ENCODE measurements around the gene ANKRD22. TPM values are rescaled to one million over a fixed set of nuclear protein-coding genes. Genes with fewer than 3 reads are reported as not detected.

The ANKRD22 gene
- total RNA-seq, 1 donor from 2014 or later, result not detected

DNA sequence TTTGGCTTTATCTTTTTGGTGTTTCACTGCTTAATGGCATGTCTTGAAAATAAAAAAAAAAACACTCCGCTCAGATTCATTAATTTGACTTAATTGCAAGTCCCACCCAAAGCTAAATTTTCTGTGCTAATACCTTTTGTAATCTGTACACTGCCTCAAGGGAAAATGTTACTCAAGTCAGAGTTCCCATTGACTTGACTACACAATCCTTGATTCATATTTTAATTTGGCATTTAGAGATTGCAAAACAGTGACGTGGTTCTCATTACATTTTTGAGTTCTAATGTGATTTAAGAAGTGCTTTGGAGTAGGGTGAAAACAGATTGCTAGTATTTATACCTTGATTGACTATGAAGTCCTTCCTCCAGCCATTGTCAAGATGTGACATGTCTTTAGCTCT lies 70.4 kb downstream of the ANKRD22 start:
- no peak overlapping the region for H3K27ac Mint-ChIP-seq (ENCODE audit: unreplicated experiment)
- H3K9me3 Mint-ChIP-seq (ENCODE audit: low read depth), result no peaks in the 10 kb centered on the region
- DNase-seq (ENCODE audit: low spot score), result no peak
- peaks cover 20% of the 10 kb centered on the region for H3K27me3 Mint-ChIP-seq (ENCODE audit: low read depth)
- no peak overlapping the region for H3K4me3 Mint-ChIP-seq (ENCODE audit: unreplicated experiment)
- no peaks in the 10 kb centered on the region for H3K4me1 Mint-ChIP-seq (ENCODE audit: low read depth)
- TF ChIP-seq, protein P1, sequence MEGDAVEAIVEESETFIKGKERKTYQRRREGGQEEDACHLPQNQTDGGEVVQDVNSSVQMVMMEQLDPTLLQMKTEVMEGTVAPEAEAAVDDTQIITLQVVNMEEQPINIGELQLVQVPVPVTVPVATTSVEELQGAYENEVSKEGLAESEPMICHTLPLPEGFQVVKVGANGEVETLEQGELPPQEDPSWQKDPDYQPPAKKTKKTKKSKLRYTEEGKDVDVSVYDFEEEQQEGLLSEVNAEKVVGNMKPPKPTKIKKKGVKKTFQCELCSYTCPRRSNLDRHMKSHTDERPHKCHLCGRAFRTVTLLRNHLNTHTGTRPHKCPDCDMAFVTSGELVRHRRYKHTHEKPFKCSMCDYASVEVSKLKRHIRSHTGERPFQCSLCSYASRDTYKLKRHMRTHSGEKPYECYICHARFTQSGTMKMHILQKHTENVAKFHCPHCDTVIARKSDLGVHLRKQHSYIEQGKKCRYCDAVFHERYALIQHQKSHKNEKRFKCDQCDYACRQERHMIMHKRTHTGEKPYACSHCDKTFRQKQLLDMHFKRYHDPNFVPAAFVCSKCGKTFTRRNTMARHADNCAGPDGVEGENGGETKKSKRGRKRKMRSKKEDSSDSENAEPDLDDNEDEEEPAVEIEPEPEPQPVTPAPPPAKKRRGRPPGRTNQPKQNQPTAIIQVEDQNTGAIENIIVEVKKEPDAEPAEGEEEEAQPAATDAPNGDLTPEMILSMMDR (IDR thresholded peaks at IDR 0.05), result no peak
- no peaks in the 10 kb centered on the region for H3K36me3 Mint-ChIP-seq (ENCODE audit: low read depth)

Other genes starting within 250 kb of the ANKRD22 start
- gene LIPF, start 187.4 kb downstream of the ANKRD22 start, total RNA-seq, result not detected in 3 replicates
- not detected in 3 replicates for gene LIPK, start 145.6 kb downstream of the ANKRD22 start, total RNA-seq
- gene LIPN, start 91.8 kb downstream of the ANKRD22 start, total RNA-seq, result not detected in 3 replicates
- gene LIPM, start 49.1 kb downstream of the ANKRD22 start, total RNA-seq, result not detected in 3 replicates
- gene STAMBPL1, start 28.4 kb upstream of the ANKRD22 start, total RNA-seq, result 1.6 to 2.7 TPM (median 2.1 TPM) in 3 replicates
- 846 to 4,145 TPM (median 3,929 TPM) in 3 replicates for gene ACTA2, start 100.9 kb upstream of the ANKRD22 start, total RNA-seq
- gene FAS, start 139.0 kb upstream of the ANKRD22 start, total RNA-seq, result 11.2 to 11.6 TPM (median 11.5 TPM) in 3 replicates

All from chondrocyte (in vitro differentiated cells).